ENCODE data around the gene EXOC3L1. TPM values are rescaled to one million over a fixed set of nuclear protein-coding genes. Genes with fewer than 3 reads are reported as not detected.

EXOC3L1 gene
- total RNA-seq (not detected), total RNA-seq (0 to 0.08 reads per million in 2 donors)

GRCh38 chr16:67190041-67190440 lies at the start of gene EXOC3L1:
Gene EXOC3L1 (minus strand): TSS chr16:67190136. CDS start chr16:67189676, 460 bp downstream.
- H3K4me3 Mint-ChIP-seq: no peak within 1 kb of the TSS
- peaks cover 6% of the 10 kb centered on the region for H3K27me3 Mint-ChIP-seq
- DNase-seq (no peak), ATAC-seq (no peak)
- H3K27ac Mint-ChIP-seq: no peak within 1 kb of the TSS
- H3K9me3 ChIP-seq (ENCODE audit: control insufficient read depth, low read length, poor library complexity, severe bottlenecking): peaks cover 3% of the 10 kb centered on the region
- H3K36me3 Mint-ChIP-seq (ENCODE audit: low read depth): no peaks in the 10 kb centered on the region
- peaks cover 28% of the 10 kb centered on the region for H3K4me1 Mint-ChIP-seq

DNA sequence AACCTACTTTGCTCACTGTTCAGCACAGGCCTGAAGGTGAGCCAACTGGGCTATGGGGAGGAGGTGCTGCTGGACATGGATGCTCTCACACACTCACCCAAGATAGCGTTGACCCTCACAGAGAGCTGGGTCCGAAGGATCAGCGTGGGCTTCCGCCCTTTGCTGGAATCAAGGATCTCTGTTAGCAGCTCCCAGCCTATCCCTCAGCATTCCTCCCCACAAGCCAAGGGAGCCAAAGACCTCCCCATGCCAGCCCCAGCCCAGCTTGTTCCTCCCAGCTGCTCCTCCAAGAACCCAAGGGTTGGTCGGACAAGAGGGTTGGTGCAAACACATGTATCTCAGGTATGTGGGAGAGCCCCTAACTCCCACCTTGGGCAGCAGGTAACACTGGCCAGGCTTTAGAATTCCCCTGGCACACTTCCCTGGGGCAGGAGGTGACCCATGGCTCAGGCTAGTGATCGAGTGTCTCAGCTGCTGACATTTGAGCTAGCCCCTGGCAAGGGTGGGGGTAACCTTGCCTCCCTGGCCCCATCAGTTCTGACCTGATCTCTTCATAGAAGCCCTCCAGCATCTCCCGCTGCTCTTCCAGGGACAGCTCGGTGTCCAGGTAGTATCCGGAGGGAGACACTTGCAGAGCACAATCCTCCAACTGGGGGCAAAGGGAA lies 49.0 kb upstream of the EXOC3L1 start:
- H3K9me3 ChIP-seq (ENCODE audit: control insufficient read depth, low read length, poor library complexity, severe bottlenecking): no peaks in the 10 kb centered on the region
- Mint-ChIP-seq H3K27ac (peak overlapping the region; percentile 96), H3K36me3 (ENCODE audit: low read depth) (peaks cover 4% of the 10 kb centered on the region), H3K4me1 (peaks cover 24% of the 10 kb centered on the region), H3K4me3 (no peak overlapping the region), H3K27me3 (no peaks in the 10 kb centered on the region)
- ATAC-seq (no peak), DNase-seq (no peak)

DNA sequence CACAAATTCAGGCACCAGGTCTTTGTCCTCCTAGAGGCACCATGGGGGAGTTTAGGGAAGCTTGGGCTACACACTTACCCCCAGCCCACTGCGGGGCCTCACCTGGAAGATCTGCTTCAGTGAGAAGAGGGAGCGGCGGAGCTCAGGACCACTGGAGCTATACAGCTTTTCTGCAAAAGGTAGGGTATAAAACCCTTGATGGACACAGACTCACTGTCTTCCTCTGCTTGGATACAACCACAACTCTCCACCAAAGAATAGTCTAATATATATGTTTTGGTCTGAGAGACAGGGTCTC lies 48.3 kb upstream of the EXOC3L1 start:
- peaks cover 22% of the 10 kb centered on the region for H3K4me1 Mint-ChIP-seq
- H3K27me3 Mint-ChIP-seq: no peaks in the 10 kb centered on the region
- no peak for ATAC-seq
- H3K27ac Mint-ChIP-seq: peak overlapping the region; percentile 96
- peaks cover 4% of the 10 kb centered on the region for H3K36me3 Mint-ChIP-seq (ENCODE audit: low read depth)
- DNase-seq: no peak
- H3K4me3 Mint-ChIP-seq: no peak overlapping the region
- no peaks in the 10 kb centered on the region for H3K9me3 ChIP-seq (ENCODE audit: control insufficient read depth, low read length, poor library complexity, severe bottlenecking)

DNA sequence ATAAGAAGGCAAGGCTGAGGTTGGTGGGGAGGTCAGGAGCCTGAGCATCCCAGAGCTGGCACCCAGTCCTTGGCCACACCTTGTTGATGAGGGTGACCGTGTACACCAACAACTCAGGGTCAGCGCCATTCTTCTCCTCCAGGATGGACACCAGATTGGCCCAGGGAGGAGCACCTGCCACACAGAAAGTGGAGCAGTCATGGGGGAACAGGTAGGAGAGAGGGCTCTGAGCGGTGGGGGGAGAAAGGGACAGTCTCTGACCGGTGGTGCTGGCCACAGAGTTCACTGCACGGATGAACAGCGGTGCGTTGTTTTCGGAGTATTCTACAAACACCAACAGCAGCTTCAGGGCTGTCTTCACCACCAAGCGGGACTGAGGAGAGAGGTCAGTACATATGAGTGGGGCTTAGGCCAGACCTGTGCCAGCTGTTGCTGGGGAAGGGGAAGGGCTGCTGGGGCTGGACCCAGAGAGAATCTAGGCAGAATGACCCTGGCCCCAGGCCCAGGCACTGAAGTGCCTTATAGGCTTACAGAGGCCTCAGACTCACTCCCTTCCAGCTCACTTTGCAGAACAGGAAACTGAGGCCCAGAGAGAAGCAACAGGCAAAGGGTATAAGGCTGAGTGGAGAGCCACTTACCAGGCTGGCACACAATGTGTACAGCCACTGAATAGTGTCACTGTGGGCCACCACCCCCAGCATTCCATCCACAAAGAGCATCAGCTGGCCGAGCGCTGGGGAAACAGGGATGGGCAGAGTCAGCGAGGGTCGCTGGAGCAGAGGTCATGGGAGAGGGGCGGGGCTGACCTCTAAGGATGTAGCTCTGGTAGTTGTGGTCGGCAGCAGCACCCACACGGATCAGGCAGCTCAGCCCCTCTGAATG lies 47.7 kb upstream of the EXOC3L1 start:
- Mint-ChIP-seq H3K4me3 (peak overlapping the region; percentile 67), H3K27ac (peak overlapping the region; percentile 96), H3K4me1 (peaks cover 22% of the 10 kb centered on the region), H3K36me3 (ENCODE audit: low read depth) (peaks cover 4% of the 10 kb centered on the region), H3K27me3 (no peaks in the 10 kb centered on the region)
- no peak for DNase-seq
- H3K9me3 ChIP-seq (ENCODE audit: control insufficient read depth, low read length, poor library complexity, severe bottlenecking): no peaks in the 10 kb centered on the region
- no peak for ATAC-seq

- peak; percentile 71 to 83 (median 80) for DNase-seq
- no peaks in the 10 kb centered on the region for H3K9me3 ChIP-seq (ENCODE audit: control insufficient read depth, low read length, poor library complexity, severe bottlenecking)
- peak overlapping the region; percentile 96 for H3K27ac Mint-ChIP-seq
- H3K4me3 Mint-ChIP-seq: peak overlapping the region; percentile 95
- no peaks in the 10 kb centered on the region for H3K27me3 Mint-ChIP-seq
- H3K4me1 Mint-ChIP-seq: peaks cover 19% of the 10 kb centered on the region
- H3K36me3 Mint-ChIP-seq (ENCODE audit: low read depth): peaks cover 4% of the 10 kb centered on the region
- peak; percentile 92 for ATAC-seq
Observed at GRCh38 chr16:67236563-67237395, 46.8 kb upstream of the EXOC3L1 start.

- H3K4me3 Mint-ChIP-seq: peak overlapping the region; percentile 95
- H3K4me1 Mint-ChIP-seq: peaks cover 14% of the 10 kb centered on the region
- peak; percentile 30 to 62 (median 45) for DNase-seq
- H3K27me3 Mint-ChIP-seq: no peaks in the 10 kb centered on the region
- H3K27ac Mint-ChIP-seq: peak overlapping the region; percentile 96
- peaks cover 4% of the 10 kb centered on the region for H3K36me3 Mint-ChIP-seq (ENCODE audit: low read depth)
- peak; percentile 85 for ATAC-seq
- no peaks in the 10 kb centered on the region for H3K9me3 ChIP-seq (ENCODE audit: control insufficient read depth, low read length, poor library complexity, severe bottlenecking)
Observed at GRCh38 chr16:67235816-67236562, 46.1 kb upstream of the EXOC3L1 start.

- ATAC-seq: no peak
- H3K9me3 ChIP-seq (ENCODE audit: control insufficient read depth, low read length, poor library complexity, severe bottlenecking): no peaks in the 10 kb centered on the region
- H3K27me3 Mint-ChIP-seq: no peaks in the 10 kb centered on the region
- DNase-seq: no peak
- H3K36me3 Mint-ChIP-seq (ENCODE audit: low read depth): peaks cover 4% of the 10 kb centered on the region
- no peak overlapping the region for H3K4me3 Mint-ChIP-seq
- H3K27ac Mint-ChIP-seq: peak overlapping the region; percentile 96
- H3K4me1 Mint-ChIP-seq: peaks cover 15% of the 10 kb centered on the region
Observed at GRCh38 chr16:67234180-67234597, 44.3 kb upstream of the EXOC3L1 start.

- ATAC-seq: no peak
Observed at GRCh38 chr16:67233596-67233995, 43.7 kb upstream of the EXOC3L1 start.

GRCh38 chr16:67230809-67231660 lies 41.1 kb upstream of the EXOC3L1 start:
- H3K27ac Mint-ChIP-seq: no peak overlapping the region
- H3K27me3 Mint-ChIP-seq: no peaks in the 10 kb centered on the region
- H3K4me1 Mint-ChIP-seq: peaks cover 24% of the 10 kb centered on the region
- no peaks in the 10 kb centered on the region for H3K9me3 ChIP-seq (ENCODE audit: control insufficient read depth, low read length, poor library complexity, severe bottlenecking)
- H3K36me3 Mint-ChIP-seq (ENCODE audit: low read depth): peaks cover 3% of the 10 kb centered on the region
- no peak for DNase-seq
- H3K4me3 Mint-ChIP-seq: no peak overlapping the region
- no peak for ATAC-seq

More at GRCh38 chr16:67233596-67233995, 43.7 kb upstream of the EXOC3L1 start:
- DNase-seq: no peak
- H3K27me3 Mint-ChIP-seq: no peaks in the 10 kb centered on the region
- H3K9me3 ChIP-seq (ENCODE audit: control insufficient read depth, low read length, poor library complexity, severe bottlenecking): no peaks in the 10 kb centered on the region
- H3K27ac Mint-ChIP-seq: no peak overlapping the region
- peaks cover 4% of the 10 kb centered on the region for H3K36me3 Mint-ChIP-seq (ENCODE audit: low read depth)
- H3K4me1 Mint-ChIP-seq: peaks cover 17% of the 10 kb centered on the region
- peak overlapping the region; percentile 21 for H3K4me3 Mint-ChIP-seq

GRCh38 chr16:67229906-67230808 lies 40.2 kb upstream of the EXOC3L1 start:
- Mint-ChIP-seq H3K27me3 (no peaks in the 10 kb centered on the region), H3K27ac (no peak overlapping the region), H3K36me3 (ENCODE audit: low read depth) (peaks cover 2% of the 10 kb centered on the region), H3K4me3 (peak overlapping the region; percentile 33), H3K4me1 (peaks cover 31% of the 10 kb centered on the region)
- ATAC-seq (no peak), DNase-seq (no peak)
- no peaks in the 10 kb centered on the region for H3K9me3 ChIP-seq (ENCODE audit: control insufficient read depth, low read length, poor library complexity, severe bottlenecking)

GRCh38 chr16:67228905-67229304 lies 39.0 kb upstream of the EXOC3L1 start:
- no peaks in the 10 kb centered on the region for H3K9me3 ChIP-seq (ENCODE audit: control insufficient read depth, low read length, poor library complexity, severe bottlenecking)
- Mint-ChIP-seq H3K27me3 (no peaks in the 10 kb centered on the region), H3K4me1 (peaks cover 42% of the 10 kb centered on the region), H3K27ac (no peak overlapping the region), H3K36me3 (ENCODE audit: low read depth) (peaks cover 2% of the 10 kb centered on the region), H3K4me3 (peak overlapping the region; percentile 100)
- ATAC-seq (no peak), DNase-seq (no peak)
